HL-60 (cell line): ENCODE results near the gene FXN.
"Not testable (repeated sequence)": the region's sequence is repeated elsewhere in the genome, so short reads cannot be mapped to it uniquely, and the experiment has no call there.

Experiments
- DNase-seq, 2 experiments: peaks; one replicate each; pipeline ENCODE4 v3.0.0-alpha.2; 2010 to 2020; ENCODE audit warnings: low read depth in 1 of 2, low spot score in 1 of 2
- H3K27ac ChIP-seq: fragments of 250-450 bp; sonication (Bioruptor Pico); replicated peaks from 2 replicates; pipeline ENCODE4 v1.5.1; 2020; ENCODE audit warnings: mild to moderate bottlenecking, moderate library complexity
- H3K27me3 ChIP-seq: fragments of 250-450 bp; sonication (Bioruptor Pico); 2 replicates; pipeline ENCODE4 v1.5.1; 2021; ENCODE audit warnings: mild to moderate bottlenecking, moderate library complexity; ENCODE audit not compliant: insufficient read depth, poor library complexity, severe bottlenecking
- H3K4me3 ChIP-seq: replicated peaks from 2 replicates; pipeline ENCODE4 v1.5.1; 2011; ENCODE audit warnings: mild to moderate bottlenecking, control low read depth, low read length; ENCODE audit not compliant: insufficient read depth
- CTCF ChIP-seq: IDR thresholded peaks from one replicate; pipeline ENCODE4 v1.5.1; 2011; ENCODE audit warnings: low read length, control low read depth, inconsistent platforms; ENCODE audit not compliant: insufficient read depth
- GABPA ChIP-seq: IDR thresholded peaks from 2 replicates; pipeline ENCODE4 v1.6.1; 2012; ENCODE audit warnings: low read depth
- POLR2AphosphoS5 ChIP-seq: IDR thresholded peaks from 2 replicates; pipeline ENCODE4 v1.6.1; 2012; ENCODE audit warnings: low read depth
- REST ChIP-seq: IDR thresholded peaks from 2 replicates; pipeline ENCODE4 v1.6.1; 2012; ENCODE audit warnings: low read depth; ENCODE audit not compliant: insufficient replicate concordance
- SPI1 ChIP-seq: IDR thresholded peaks from 2 replicates; pipeline ENCODE4 v1.6.1; 2012; ENCODE audit warnings: low read depth, mild to moderate bottlenecking, borderline replicate concordance

FXN gene

GRCh38 chr9:69090946-69091345 is 55.4 kb downstream of the FXN start:
- no peak for DNase-seq
- Histone ChIP-seq H3K27me3 (no peaks in the 10 kb centered on the region), H3K4me3 (no peak overlapping the region), H3K27ac (no peak overlapping the region)
- no peak for TF ChIP-seq POLR2AphosphoS5
- no peak for TF ChIP-seq CTCF
- TF ChIP-seq SPI1: no peak
- TF ChIP-seq REST: no peak
- TF ChIP-seq GABPA: no peak

GRCh38 chr9:69093471-69094103 is 58.0 kb downstream of the FXN start:
- Histone ChIP-seq H3K27ac (no peak overlapping the region), H3K27me3 (no peaks in the 10 kb centered on the region), H3K4me3 (no peak overlapping the region)
- DNase-seq: no peak
- TF ChIP-seq CTCF (no peak), REST (no peak), SPI1 (no peak), POLR2AphosphoS5 (no peak), GABPA (no peak)

- H3K27ac ChIP-seq, H3K4me3 ChIP-seq, DNase-seq, H3K27me3 ChIP-seq: not testable (repeated sequence)
Measured at GRCh38 chr9:69094361-69095135, 59.0 kb downstream of the FXN start.

- no peak overlapping the region for H3K4me3 ChIP-seq
- H3K27me3 ChIP-seq: no peaks in the 10 kb centered on the region
- DNase-seq: no peak
- no peak for TF ChIP-seq GABPA
- TF ChIP-seq POLR2AphosphoS5: no peak
- TF ChIP-seq REST: no peak
- no peak for TF ChIP-seq CTCF
- TF ChIP-seq SPI1: no peak
- H3K27ac ChIP-seq: no peak overlapping the region
Measured at GRCh38 chr9:69097064-69097463, 61.5 kb downstream of the FXN start.
